Heart left ventricle (tissue), 13 donors: ENCODE results near the gene ABHD5.

Experiments used
- CTCF ChIP-seq, 12 donors: fragments of 200-600 bp; sonication (generic) in 4 of 12; IDR thresholded peaks; one replicate each; pipeline versions ENCODE4 v1.5.0 to v1.8.0; 2018 to 2022; ENCODE audit warnings: antibody characterized with exemption in 12 of 12, mild to moderate bottlenecking in 5 of 12
- POLR2A ChIP-seq, 2 donors: fragments of 450-650 bp; IDR thresholded peaks; one replicate each; pipeline ENCODE4 v1.6.1; 2017; ENCODE audit warnings: antibody characterized with exemption in 2 of 2, mild to moderate bottlenecking in 2 of 2, moderate library complexity in 2 of 2
- donor health status: ischemic (EF 13 %, LVEDD 7.1; RV severe dilation, severe dysfunction).
- donor health status: DM: no; HTN: yes; CAD: no.
- donor health status: DM: no; HTN: no; CAD: no.
- donor health status: ischemic (EF 25% LVEDD 6.9; RV normal size, moderate dysfunction).
- donor health status: ischemic (EF 25% LVEDD 5.7; RV mildly dilated, moderate dysfunction).
- donor health status: ischemic (EF 35%, LVEDD 5.7; RV mildly dilated, moderate dysfunction).
- donor health status: nonischemic (EF 11% LVEDD 7.7; RV severe dilation, severe dysfunction).
- donor health status: DM: yes; HTN: yes; CAD: no.
- donor health status: PGD.
- donor health status: ischemic (EF 29% LVEDD 5.4; RV normal size, mild dysfunction).
- donor health status: nonischemic (EF 23%, LVEDD 6.1; RV moderate dilation, normal function).

DNA sequence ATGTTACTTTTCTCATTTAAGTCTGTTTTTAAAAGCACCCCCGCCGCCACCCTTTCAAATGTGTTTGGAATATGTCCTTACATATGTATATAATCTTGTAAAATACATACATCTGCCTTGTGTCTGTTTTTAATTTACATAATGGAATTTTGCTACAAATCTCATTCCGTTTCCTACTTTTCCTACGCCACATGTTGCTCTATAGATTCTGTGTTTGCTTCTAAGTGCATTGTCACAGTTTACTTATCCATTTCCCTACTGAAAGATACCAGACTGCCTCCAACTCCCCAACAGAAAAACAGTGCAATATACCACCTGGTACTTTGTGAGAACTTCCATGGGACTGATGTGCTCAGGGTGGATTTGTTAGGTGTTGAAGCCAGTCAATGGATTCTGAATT, 70.2 kb downstream of the ABHD5 start:
- no peak for TF ChIP-seq POLR2A (IDR thresholded peaks at IDR 0.05)
- no peak for TF ChIP-seq CTCF (IDR thresholded peaks at IDR 0.05)
